Neural cell (in vitro differentiated cells): Measurements from ENCODE around the gene NEU3.

Experiments used
- CTCF ChIP-seq: fragments of 450-650 bp; IDR thresholded peaks from 2 replicates; pipeline ENCODE4 v1.5.1; 2014; ENCODE audit warnings: antibody characterized with exemption, mild to moderate bottlenecking, moderate library complexity; ENCODE audit not compliant: poor library complexity, severe bottlenecking
- EP300 ChIP-seq: fragments of 450-650 bp; conservative IDR thresholded peaks from 2 replicates; pipeline ENCODE4 v1.6.1; 2014; ENCODE audit warnings: antibody characterized with exemption, mild to moderate bottlenecking, moderate library complexity; ENCODE audit not compliant: poor library complexity, severe bottlenecking
- POLR2AphosphoS5 ChIP-seq: IDR thresholded peaks from 2 replicates; pipeline ENCODE4 v1.6.1; 2012
- RAD21 ChIP-seq: fragments of 450-650 bp; conservative IDR thresholded peaks from 2 replicates; pipeline ENCODE4 v1.6.1; 2014; ENCODE audit warnings: antibody characterized with exemption, mild to moderate bottlenecking, moderate library complexity
- REST ChIP-seq: IDR thresholded peaks from 2 replicates; pipeline ENCODE4 v1.6.1; 2012; ENCODE audit warnings: borderline replicate concordance

GRCh38 chr11:74970852-74971395 is 17.8 kb upstream of the NEU3 start:
- TF ChIP-seq REST (no peak), CTCF (no peak), EP300 (no peak), POLR2AphosphoS5 (no peak), RAD21 (no peak)
